NCI-H1436 (cell line): Measurements from ENCODE around the gene HYAL2.

Experiments
- DNase-seq: peaks from one replicate; lab custom pipeline; 2025; lab: John Stamatoyannopoulos, UW

HYAL2 gene

GRCh38 chr3:50350527-50351322, 28.2 kb upstream of the HYAL2 start, which contains the start of the genes CYB561D2 and NPRL2:
Gene CYB561D2 (plus strand): TSS chr3:50350862. CDS start chr3:50351434, 572 bp downstream.
Gene NPRL2 (minus strand): TSS chr3:50350775. CDS start chr3:50350652, 123 bp downstream.
- DNase-seq: peak; percentile 74

- no peak for DNase-seq
These were observed 27.6 kb upstream of the HYAL2 start for GRCh38 chr3:50350213-50350526.

- peak; percentile 44 for DNase-seq
These were observed 24.8 kb upstream of the HYAL2 start for GRCh38 chr3:50347187-50347813.

GRCh38 chr3:50345586-50346234, 23.2 kb upstream of the HYAL2 start, which contains the start of gene ZMYND10:
Gene ZMYND10 (minus strand): TSS chr3:50345732. CDS start chr3:50345579, 153 bp downstream.
- DNase-seq: peak; percentile 19

- DNase-seq: no peak
These were observed 22.5 kb upstream of the HYAL2 start for GRCh38 chr3:50345008-50345407.

- no peak for DNase-seq
These were observed 20.5 kb upstream of the HYAL2 start for GRCh38 chr3:50342813-50343633.

GRCh38 chr3:50341996-50342650, 19.6 kb upstream of the HYAL2 start:
- DNase-seq: no peak

- DNase-seq: no peak
These were observed 19.0 kb upstream of the HYAL2 start for GRCh38 chr3:50341537-50341936.

GRCh38 chr3:50340448-50341329, 18.1 kb upstream of the HYAL2 start, which contains the start of gene RASSF1:
Gene RASSF1 (minus strand): TSS chr3:50340836. CDS start chr3:50340805, 31 bp downstream.
- no peak for DNase-seq

GRCh38 chr3:50340147-50340447, 17.6 kb upstream of the HYAL2 start:
- DNase-seq: no peak

GRCh38 chr3:50339485-50340146, 17.1 kb upstream of the HYAL2 start:
- no peak for DNase-seq

- DNase-seq: no peak
These were observed 16.4 kb upstream of the HYAL2 start for GRCh38 chr3:50338965-50339364.

- peak; percentile 85 for DNase-seq
These were observed 14.8 kb upstream of the HYAL2 start for GRCh38 chr3:50337175-50337861.

GRCh38 chr3:50336452-50337174, 14.1 kb upstream of the HYAL2 start:
- DNase-seq: no peak

GRCh38 chr3:50334339-50335075, 12.0 kb upstream of the HYAL2 start:
- DNase-seq: no peak

GRCh38 chr3:50333744-50334328, 11.3 kb upstream of the HYAL2 start:
- no peak for DNase-seq

GRCh38 chr3:50331364-50331907, 8.9 kb upstream of the HYAL2 start:
- DNase-seq: no peak
